Measurements from ENCODE around the gene PAPPA2.

- TF ChIP-seq CTCF (conservative IDR thresholded peaks at IDR 0.05), result no peak
- no peak for TF ChIP-seq ZFX (IDR thresholded peaks at IDR 0.05)
Measured at GRCh38 chr1:176735201-176735600, 272.2 kb downstream of the PAPPA2 start.
